ENCODE data around the gene EHD3. TPM values are rescaled to one million over a fixed set of nuclear protein-coding genes. Genes with fewer than 3 reads are reported as not detected.

Gene EHD3
- total and polyA plus RNA-seq, 2 of the 4 experiments (the other 2 are of a cell fraction): 29.1 to 39.8 TPM

GRCh38 chr2:31187166-31187565 is 46.8 kb upstream of the EHD3 start:
- H3K4me1 ChIP-seq (ENCODE audit: control insufficient read depth, insufficient read depth, low read length): no peaks in the 10 kb centered on the region
- CTCF ChIA-PET: no interaction called here
- no peak overlapping the region for H4K91ac ChIP-seq (ENCODE audit: insufficient read depth, low read depth, low read length)
- no peaks in the 10 kb centered on the region for H3K79me1 ChIP-seq (ENCODE audit: low read depth in 1 of 2, low read length in 2 of 2)
- in situ Hi-C loops (cut with MboI; ENCODE audit: low sequenced_read_pairs): no loop called here
- no peak overlapping the region for H2BK20ac ChIP-seq (ENCODE audit: low read depth, low read length)
- H4K5ac ChIP-seq (ENCODE audit: low read depth, low read length): no peak overlapping the region
- DNase-seq (no peak), ATAC-seq (ENCODE audit: low read depth) (no peak)
- 92% methylated on average over 2 of the region's 4 CpGs; no CpG with 5 or more reads in 1 of the 2 experiments for WGBS, 2 experiments (ENCODE audit: extremely low coverage in 2 of 2, insufficient read length in 1 of 2)
- no peaks in the 10 kb centered on the region for H3K9me3 ChIP-seq (ENCODE audit: control insufficient read depth, insufficient read depth, low read length)
- no peak overlapping the region for H3K4me2 ChIP-seq (ENCODE audit: low read depth, low read length)
- H3K9ac ChIP-seq (ENCODE audit: low read depth, low read length): no peak overlapping the region
- H3K4ac ChIP-seq (ENCODE audit: low read depth, low read length): no peak overlapping the region
- no peak for TF ChIP-seq SMC3 (IDR thresholded peaks at IDR 0.05; ENCODE audit: low read depth, low read length)
- no peak for TF ChIP-seq FOS (IDR thresholded peaks at IDR 0.05; ENCODE audit: low read depth, low read length)
- no peak for TF ChIP-seq MAFK (IDR thresholded peaks at IDR 0.05; ENCODE audit: low read depth, low read length)
- TF ChIP-seq, protein P1, sequence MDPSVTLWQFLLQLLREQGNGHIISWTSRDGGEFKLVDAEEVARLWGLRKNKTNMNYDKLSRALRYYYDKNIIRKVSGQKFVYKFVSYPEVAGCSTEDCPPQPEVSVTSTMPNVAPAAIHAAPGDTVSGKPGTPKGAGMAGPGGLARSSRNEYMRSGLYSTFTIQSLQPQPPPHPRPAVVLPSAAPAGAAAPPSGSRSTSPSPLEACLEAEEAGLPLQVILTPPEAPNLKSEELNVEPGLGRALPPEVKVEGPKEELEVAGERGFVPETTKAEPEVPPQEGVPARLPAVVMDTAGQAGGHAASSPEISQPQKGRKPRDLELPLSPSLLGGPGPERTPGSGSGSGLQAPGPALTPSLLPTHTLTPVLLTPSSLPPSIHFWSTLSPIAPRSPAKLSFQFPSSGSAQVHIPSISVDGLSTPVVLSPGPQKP (IDR thresholded peaks at IDR 0.05; ENCODE audit: borderline replicate concordance, low read depth, low read length): no peak
- TF ChIP-seq RCOR1 (IDR thresholded peaks at IDR 0.05; ENCODE audit: insufficient replicate concordance, low read length): no peak
- no peak for TF ChIP-seq CTCF (conservative IDR thresholded peaks at IDR 0.05; ENCODE audit: low read depth, low read length)
- no peak for TF ChIP-seq NFE2L2 (IDR thresholded peaks at IDR 0.05; ENCODE audit: low read depth, low read length)
- TF ChIP-seq RAD21 (IDR thresholded peaks at IDR 0.05; ENCODE audit: low read length): no peak
- TF ChIP-seq MAZ (IDR thresholded peaks at IDR 0.05; ENCODE audit: borderline replicate concordance, low read depth, low read length): no peak
- TF ChIP-seq POLR2A (IDR thresholded peaks at IDR 0.05; ENCODE audit: low read depth, low read length): no peak
- TF ChIP-seq RFX5 (IDR thresholded peaks at IDR 0.05; ENCODE audit: low read depth, low read length): no peak
- TF ChIP-seq CHD1 (IDR thresholded peaks at IDR 0.05; ENCODE audit: low read depth, low read length): no peak
- TF ChIP-seq USF2 (IDR thresholded peaks at IDR 0.05; ENCODE audit: low read depth, low read length): no peak
- no peak for TF ChIP-seq BHLHE40 (IDR thresholded peaks at IDR 0.05; ENCODE audit: low read depth, low read length)
- no peak for TF ChIP-seq MXI1 (IDR thresholded peaks at IDR 0.05; ENCODE audit: borderline replicate concordance, low read depth, low read length)
- no peak for TF ChIP-seq CEBPB (IDR thresholded peaks at IDR 0.05; ENCODE audit: low read depth, low read length)
- POLR2A ChIA-PET (ENCODE audit: unreplicated experiment): no interaction called here
- H4K8ac ChIP-seq (ENCODE audit: low read depth in 2 of 2, low read length in 2 of 2): no peak overlapping the region
- H2BK5ac ChIP-seq (ENCODE audit: low read depth, low read length, poor library complexity, severe bottlenecking): no peak overlapping the region
- no peak overlapping the region for H3K23ac ChIP-seq (ENCODE audit: low read depth, low read length)
- intact Hi-C loops (cut with micrococcal nuclease): no loop called here
- no TSS peak for BruUV-seq (replicated peaks)
- no peak overlapping the region for H2AK9ac ChIP-seq (replicated peaks; ENCODE audit: low read depth, low read length, poor library complexity)
- no peak overlapping the region for H2BK120ac ChIP-seq (ENCODE audit: low read depth, low read length)
- peaks cover 5% of the 10 kb centered on the region for H3K27me3 ChIP-seq (ENCODE audit: control insufficient read depth, insufficient read depth, low read length)
- H3K9me1 ChIP-seq (ENCODE audit: insufficient read depth, low read length): no peaks in the 10 kb centered on the region
- H2AFZ ChIP-seq (replicated peaks; ENCODE audit: low read length, poor library complexity): no peak overlapping the region
- no peaks in the 10 kb centered on the region for H3K36me3 ChIP-seq (ENCODE audit: control insufficient read depth, insufficient read depth, low read length)
- no peak overlapping the region for H3K14ac ChIP-seq (replicated peaks; ENCODE audit: low read depth, low read length)
- no peaks in the 10 kb centered on the region for H4K20me1 ChIP-seq (ENCODE audit: insufficient read depth, low read length)
- H3K27ac ChIP-seq (ENCODE audit: insufficient read depth, low read length): no peak overlapping the region
- no peak overlapping the region for H2AK5ac ChIP-seq (ENCODE audit: low read depth, low read length)
- dilution Hi-C loops (cut with HindIII; ENCODE audit: low sequenced_read_pairs, unreplicated experiment): no loop called here
- no peak overlapping the region for H2BK15ac ChIP-seq (ENCODE audit: low read depth, low read length)
- no peak overlapping the region for H3K4me3 ChIP-seq (ENCODE audit: insufficient read depth, low read depth, low read length)
- no peak overlapping the region for H3K18ac ChIP-seq (ENCODE audit: low read depth, low read length)
- H3K56ac ChIP-seq (ENCODE audit: extremely low read depth, insufficient read depth, low read length): no peak overlapping the region
